Left lung (tissue), 10 donors: Measurements from ENCODE around the gene IRGC. TPM values are rescaled to one million over a fixed set of nuclear protein-coding genes. Genes with fewer than 3 reads are reported as not detected.

Experiments used
- ATAC-seq: fragments of 200-7000 bp; cut with Tn5 transposase; one replicate; pipeline ENCODE4 v1.9.1; 2020; ENCODE audit warnings: moderate library complexity
- DNase-seq, 4 donors: peaks; one replicate each; pipeline ENCODE4 v3.0.0-alpha.2; 2013 to 2020
- H3K27ac ChIP-seq, 2 donors: fragments of 200-600 bp; sonication (generic) in 1 of 2; one replicate each; pipeline versions ENCODE4 v1.5.0 to v1.8.0; 2020 to 2021
- H3K27me3 ChIP-seq, 2 donors: fragments of 200-600 bp; sonication (generic) in 1 of 2; one replicate each; pipeline versions ENCODE4 v1.5.0 to v1.8.0; 2020 to 2021
- H3K36me3 ChIP-seq, 2 donors: fragments of 200-600 bp; sonication (generic) in 1 of 2; one replicate each; pipeline versions ENCODE4 v1.5.0 to v1.8.0; 2020 to 2021
- H3K4me1 ChIP-seq, 2 donors: fragments of 200-600 bp; one replicate each; pipeline ENCODE4 v1.8.0; 2021
- H3K4me3 ChIP-seq, 2 donors: fragments of 200-600 bp; sonication (generic) in 1 of 2; one replicate each; pipeline versions ENCODE4 v1.5.0 to v1.8.0; 2020 to 2021; ENCODE audit warnings: mild to moderate bottlenecking in 1 of 2
- H3K9me3 ChIP-seq, 2 donors: fragments of 200-600 bp; sonication (generic) in 1 of 2; one replicate each; pipeline versions ENCODE4 v1.5.0 to v1.8.0; 2020 to 2021
- CTCF ChIP-seq, 2 donors: fragments of 200-600 bp; sonication (generic) in 1 of 2; IDR thresholded peaks; one replicate each; pipeline versions ENCODE4 v1.5.0 to v1.8.0; 2021; ENCODE audit warnings: antibody characterized with exemption in 2 of 2
- intact Hi-C, 2 donors: fragments of 100-400 bp; cut with DNase I; formaldehyde crosslinking; loops; one replicate each; pipeline versions ENCODE4 v1.11.2 to v1.14.2; 2022
- polyA plus RNA-seq, 6 donors: library from polyadenylated mRNA; unstranded; fragments of 120-200 nt; gene quantifications; one replicate each; pipeline ENCODE4 v1.2.1, GENCODE V29; 2013; ENCODE audit not compliant: insufficient read length in 6 of 6
- total RNA-seq, 2 donors: library from RNA; stranded (reverse); fragmentation: NEBNext Ultra II Directional; extraction: Animal tissue kit (Norgen Biotek cat#: 25700); gene quantifications; one replicate each; pipeline ENCODE4 v1.2.1, GENCODE V29; 2021
- donor health status: DM: no; HTN: yes; CAD: no.
- donor health status: DM: no; HTN: no; CAD: no.

The IRGC gene
- total and polyA plus RNA-seq, 8 donors, result not detected

- intact Hi-C loops, result loop anchor here in 1 of 2 donors (10.0 kb wide), 1 partner anchor 60 kb away; the partner anchor contains the start of gene PLAUR
- Histone ChIP-seq H3K4me1 (peaks cover 0 to 13% of the 10 kb centered on the region in 2 donors), H3K36me3 (peaks cover 0 to 100% of the 10 kb centered on the region in 2 donors), H3K9me3 (no peaks in the 10 kb centered on the region), H3K27ac (no peak overlapping the region), H3K27me3 (no peaks in the 10 kb centered on the region), H3K4me3 (no peak overlapping the region)
- DNase-seq (no peak), ATAC-seq (no peak)
- TF ChIP-seq CTCF (IDR thresholded peaks at IDR 0.05), result no peak
Observed at GRCh38 chr19:43735013-43735412, 19.1 kb downstream of the IRGC start.

- Histone ChIP-seq H3K4me1 (peaks cover 0 to 13% of the 10 kb centered on the region in 2 donors), H3K27me3 (no peaks in the 10 kb centered on the region), H3K36me3 (peaks cover 0 to 100% of the 10 kb centered on the region in 2 donors), H3K27ac (no peak overlapping the region), H3K9me3 (no peaks in the 10 kb centered on the region), H3K4me3 (no peak overlapping the region)
- ATAC-seq (no peak), DNase-seq (no peak)
- no peak for TF ChIP-seq CTCF (IDR thresholded peaks at IDR 0.05)
- intact Hi-C loops, result loop anchor here in 1 of 2 donors (10.0 kb wide), 1 partner anchor 61 kb away; the partner anchor contains the start of gene PLAUR
Observed at GRCh38 chr19:43735957-43736356, 20.1 kb downstream of the IRGC start.

- Histone ChIP-seq H3K27ac (no peak overlapping the region), H3K4me1 (no peaks in the 10 kb centered on the region), H3K4me3 (no peak overlapping the region), H3K36me3 (peaks cover 0 to 100% of the 10 kb centered on the region in 2 donors), H3K9me3 (no peaks in the 10 kb centered on the region), H3K27me3 (no peaks in the 10 kb centered on the region)
- intact Hi-C loops, result loop anchor here in 1 of 2 donors (10.0 kb wide), 1 partner anchor 64 kb away; the partner anchor contains the start of gene PLAUR
- DNase-seq, result peak in 1 of 4 donors; percentile 48
- ATAC-seq, result peak; percentile 72
- no peak for TF ChIP-seq CTCF (IDR thresholded peaks at IDR 0.05)
Observed at GRCh38 chr19:43738780-43739211, 22.9 kb downstream of the IRGC start.

GRCh38 chr19:43739439-43740235, 23.8 kb downstream of the IRGC start:
- Histone ChIP-seq H3K27ac (no peak overlapping the region), H3K9me3 (no peaks in the 10 kb centered on the region), H3K27me3 (no peaks in the 10 kb centered on the region), H3K4me3 (no peak overlapping the region), H3K36me3 (peaks cover 0 to 100% of the 10 kb centered on the region in 2 donors), H3K4me1 (peaks cover 2% of the 10 kb centered on the region in 2 donors)
- no peak for DNase-seq
- TF ChIP-seq CTCF (IDR thresholded peaks at IDR 0.05), result no peak
- intact Hi-C loops, result loop anchor here in 1 of 2 donors (10.0 kb wide), 1 partner anchor 65 kb away; the partner anchor contains the start of gene PLAUR
- peak; percentile 46 for ATAC-seq

- H3K9me3 ChIP-seq, result no peaks in the 10 kb centered on the region
- TF ChIP-seq CTCF (IDR thresholded peaks at IDR 0.05), result no peak
- H3K27ac ChIP-seq, result no peak overlapping the region
- H3K4me3 ChIP-seq, result no peak overlapping the region
- intact Hi-C loops, result no loop called here
- no peaks in the 10 kb centered on the region for H3K27me3 ChIP-seq
- peaks cover 5 to 12% of the 10 kb centered on the region in 2 donors for H3K4me1 ChIP-seq
- peaks cover 0 to 99% of the 10 kb centered on the region in 2 donors for H3K36me3 ChIP-seq
- DNase-seq, result no peak
- no peak for ATAC-seq
Observed at GRCh38 chr19:43741075-43741825, 25.4 kb downstream of the IRGC start.
